GM21360 (cell line): Measurements from ENCODE around the gene FEZ2.

Source experiments
- ATAC-seq: cut with Tn5 transposase; IDR thresholded peaks from one replicate; pipeline ENCODE4 v1.9.1; 2021; ENCODE audit warnings: mild to moderate bottlenecking, moderate library complexity; ENCODE audit not compliant: unreplicated experiment

Gene FEZ2

GRCh38 chr2:36562973-36563532, 34.9 kb downstream of the FEZ2 start:
- ATAC-seq: no peak

- no peak for ATAC-seq
Observed at GRCh38 chr2:36562240-36562639, 35.7 kb downstream of the FEZ2 start.

GRCh38 chr2:36561237-36561944, 36.6 kb downstream of the FEZ2 start:
- no peak for ATAC-seq

- no peak for ATAC-seq
Observed at GRCh38 chr2:36560726-36561125, 37.2 kb downstream of the FEZ2 start.

- no peak for ATAC-seq
Observed at GRCh38 chr2:36559221-36559942, 38.6 kb downstream of the FEZ2 start.

- ATAC-seq: no peak
Observed at GRCh38 chr2:36556842-36557241, 41.1 kb downstream of the FEZ2 start.

GRCh38 chr2:36555789-36556188, 42.2 kb downstream of the FEZ2 start:
- ATAC-seq: no peak

GRCh38 chr2:36554531-36554930, 43.4 kb downstream of the FEZ2 start:
- no peak for ATAC-seq

GRCh38 chr2:36553683-36554082, 44.3 kb downstream of the FEZ2 start:
- ATAC-seq: no peak

GRCh38 chr2:36550006-36550405, 48.0 kb downstream of the FEZ2 start:
- ATAC-seq: no peak

GRCh38 chr2:36549165-36549574, 48.8 kb downstream of the FEZ2 start:
- ATAC-seq: no peak

GRCh38 chr2:36547906-36548305, 50.1 kb downstream of the FEZ2 start:
- ATAC-seq: no peak

GRCh38 chr2:36545871-36546416, 52.0 kb downstream of the FEZ2 start:
- no peak for ATAC-seq

- no peak for ATAC-seq
Observed at GRCh38 chr2:36544638-36545338, 53.2 kb downstream of the FEZ2 start.

- no peak for ATAC-seq
Observed at GRCh38 chr2:36541891-36542595, 55.9 kb downstream of the FEZ2 start.

- ATAC-seq: no peak
Observed at GRCh38 chr2:36540986-36541754, 56.8 kb downstream of the FEZ2 start.

GRCh38 chr2:36539631-36540030, 58.3 kb downstream of the FEZ2 start:
- ATAC-seq: peak; percentile 47

- no peak for ATAC-seq
Observed at GRCh38 chr2:36538335-36538734, 59.6 kb downstream of the FEZ2 start.

GRCh38 chr2:36536776-36537175, 61.2 kb downstream of the FEZ2 start:
- ATAC-seq: no peak

GRCh38 chr2:36535099-36535498, 62.9 kb downstream of the FEZ2 start:
- no peak for ATAC-seq
